ENCODE data around the gene ASAP2.

ASAP2 gene

GRCh38 chr2:9184361-9184760, 22.3 kb upstream of the ASAP2 start:
- Histone ChIP-seq H3K9ac (ENCODE audit: low read depth in 1 of 2, low read length in 2 of 2) (no peak overlapping the region), H3K36me3 (ENCODE audit: control insufficient read depth in 1 of 2, insufficient read depth in 2 of 2, low read length in 2 of 2) (no peaks in the 10 kb centered on the region), H3K4me1 (ENCODE audit: control insufficient read depth in 1 of 2, insufficient read depth in 2 of 2, low read length in 2 of 2) (peaks cover 5 to 21% of the 10 kb centered on the region in 2 donors), H3K9me3 (ENCODE audit: control insufficient read depth in 1 of 2, low read length in 2 of 2) (no peaks in the 10 kb centered on the region), H3K27ac (ENCODE audit: low read depth, low read length) (no peak overlapping the region), H3K27me3 (ENCODE audit: control insufficient read depth in 1 of 2, insufficient read depth in 2 of 2, low read length in 2 of 2) (no peaks in the 10 kb centered on the region), H3K4me3 (ENCODE audit: low read depth in 1 of 2, low read length in 2 of 2) (no peak overlapping the region)

DNA sequence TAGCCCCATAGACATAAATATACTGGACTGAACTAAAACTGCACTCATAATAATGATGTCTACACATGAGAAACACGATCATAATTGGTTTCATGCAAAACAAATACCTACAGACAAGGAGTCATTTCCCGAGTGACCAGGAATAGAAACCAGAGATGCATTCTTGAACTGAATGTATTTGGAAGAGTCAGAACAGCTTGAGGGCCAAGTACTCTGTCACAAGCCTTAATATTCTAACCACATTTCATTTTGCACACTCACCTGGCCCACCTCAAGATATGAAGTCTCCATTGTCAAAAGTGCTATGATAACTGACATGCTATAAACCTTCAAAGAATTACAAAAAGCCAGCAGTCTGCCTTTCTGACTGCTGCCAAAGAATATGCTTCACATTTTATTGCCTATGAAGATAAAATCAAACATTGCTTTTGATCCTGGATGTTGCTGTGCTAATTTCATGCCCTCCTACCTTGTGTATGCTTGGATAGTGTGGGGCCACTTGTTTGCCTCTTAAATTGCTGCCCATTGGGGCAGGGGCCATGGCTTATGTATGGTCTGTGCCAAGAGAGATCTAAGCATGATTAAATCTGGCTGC, 18.9 kb upstream of the ASAP2 start:
- no peaks in the 10 kb centered on the region for H3K9me3 ChIP-seq (ENCODE audit: control insufficient read depth in 1 of 2, low read length in 2 of 2)
- no peak overlapping the region for H3K4me3 ChIP-seq (ENCODE audit: low read depth in 1 of 2, low read length in 2 of 2)

GRCh38 chr2:9188823-9189222, 17.8 kb upstream of the ASAP2 start:
- Histone ChIP-seq H3K9me3 (ENCODE audit: control insufficient read depth in 1 of 2, low read length in 2 of 2) (no peaks in the 10 kb centered on the region), H3K27ac (ENCODE audit: low read depth, low read length) (no peak overlapping the region), H3K4me3 (ENCODE audit: low read depth in 1 of 2, low read length in 2 of 2) (no peak overlapping the region), H3K27me3 (ENCODE audit: control insufficient read depth in 1 of 2, insufficient read depth in 2 of 2, low read length in 2 of 2) (no peaks in the 10 kb centered on the region), H3K36me3 (ENCODE audit: control insufficient read depth in 1 of 2, insufficient read depth in 2 of 2, low read length in 2 of 2) (no peaks in the 10 kb centered on the region), H3K4me1 (ENCODE audit: control insufficient read depth in 1 of 2, insufficient read depth in 2 of 2, low read length in 2 of 2) (peaks cover 0 to 14% of the 10 kb centered on the region in 2 donors), H3K9ac (ENCODE audit: low read depth in 1 of 2, low read length in 2 of 2) (no peak overlapping the region)

More for the DNA sequence above, 18.9 kb upstream of the ASAP2 start:
- Histone ChIP-seq H3K27me3 (ENCODE audit: control insufficient read depth in 1 of 2, insufficient read depth in 2 of 2, low read length in 2 of 2) (no peaks in the 10 kb centered on the region), H3K9ac (ENCODE audit: low read depth in 1 of 2, low read length in 2 of 2) (no peak overlapping the region), H3K36me3 (ENCODE audit: control insufficient read depth in 1 of 2, insufficient read depth in 2 of 2, low read length in 2 of 2) (no peaks in the 10 kb centered on the region), H3K4me1 (ENCODE audit: control insufficient read depth in 1 of 2, insufficient read depth in 2 of 2, low read length in 2 of 2) (peaks cover 0 to 14% of the 10 kb centered on the region in 2 donors), H3K27ac (ENCODE audit: low read depth, low read length) (no peak overlapping the region)

- H3K9ac ChIP-seq (ENCODE audit: low read depth in 1 of 2, low read length in 2 of 2) = no peak overlapping the region
- H3K36me3 ChIP-seq (ENCODE audit: control insufficient read depth in 1 of 2, insufficient read depth in 2 of 2, low read length in 2 of 2) = no peaks in the 10 kb centered on the region
- no peaks in the 10 kb centered on the region for H3K27me3 ChIP-seq (ENCODE audit: control insufficient read depth in 1 of 2, insufficient read depth in 2 of 2, low read length in 2 of 2)
- no peak overlapping the region for H3K27ac ChIP-seq (ENCODE audit: low read depth, low read length)
- H3K4me1 ChIP-seq (ENCODE audit: control insufficient read depth in 1 of 2, insufficient read depth in 2 of 2, low read length in 2 of 2) = peaks cover 0 to 14% of the 10 kb centered on the region in 2 donors
- no peak overlapping the region for H3K4me3 ChIP-seq (ENCODE audit: low read depth in 1 of 2, low read length in 2 of 2)
- H3K9me3 ChIP-seq (ENCODE audit: control insufficient read depth in 1 of 2, low read length in 2 of 2) = no peaks in the 10 kb centered on the region
These were observed 16.7 kb upstream of the ASAP2 start for GRCh38 chr2:9189901-9190300.

- peaks cover 0 to 14% of the 10 kb centered on the region in 2 donors for H3K4me1 ChIP-seq (ENCODE audit: control insufficient read depth in 1 of 2, insufficient read depth in 2 of 2, low read length in 2 of 2)
- H3K27me3 ChIP-seq (ENCODE audit: control insufficient read depth in 1 of 2, insufficient read depth in 2 of 2, low read length in 2 of 2) = no peaks in the 10 kb centered on the region
- no peak overlapping the region for H3K4me3 ChIP-seq (ENCODE audit: low read depth in 1 of 2, low read length in 2 of 2)
- no peak overlapping the region for H3K27ac ChIP-seq (ENCODE audit: low read depth, low read length)
- H3K9me3 ChIP-seq (ENCODE audit: control insufficient read depth in 1 of 2, low read length in 2 of 2) = no peaks in the 10 kb centered on the region
- no peaks in the 10 kb centered on the region for H3K36me3 ChIP-seq (ENCODE audit: control insufficient read depth in 1 of 2, insufficient read depth in 2 of 2, low read length in 2 of 2)
- no peak overlapping the region for H3K9ac ChIP-seq (ENCODE audit: low read depth in 1 of 2, low read length in 2 of 2)
These were observed 15.6 kb upstream of the ASAP2 start for GRCh38 chr2:9191041-9191481.

DNA sequence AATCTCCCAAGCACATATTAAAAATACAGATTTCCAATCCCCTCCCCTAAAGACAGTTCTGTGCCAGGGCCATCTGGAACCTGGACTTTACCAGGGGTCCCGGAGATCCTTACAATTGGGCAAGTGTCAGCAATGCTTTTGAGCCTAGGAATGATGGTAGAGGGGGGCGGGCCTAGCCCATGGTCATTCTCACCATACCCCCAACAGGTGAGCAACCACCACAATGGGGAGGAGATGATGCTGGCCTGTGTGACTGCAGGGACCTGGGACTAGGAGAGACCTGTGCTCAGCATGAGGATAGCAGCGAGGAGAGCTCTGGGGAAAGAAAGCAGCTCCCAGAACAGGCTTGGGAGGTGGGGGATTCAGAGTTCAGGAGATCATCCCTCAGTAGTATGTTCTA, 13.9 kb upstream of the ASAP2 start:
- Histone ChIP-seq H3K27ac (ENCODE audit: low read depth, low read length) (no peak overlapping the region), H3K36me3 (ENCODE audit: control insufficient read depth in 1 of 2, insufficient read depth in 2 of 2, low read length in 2 of 2) (no peaks in the 10 kb centered on the region), H3K9ac (ENCODE audit: low read depth in 1 of 2, low read length in 2 of 2) (no peak overlapping the region), H3K9me3 (ENCODE audit: control insufficient read depth in 1 of 2, low read length in 2 of 2) (no peaks in the 10 kb centered on the region), H3K27me3 (ENCODE audit: control insufficient read depth in 1 of 2, insufficient read depth in 2 of 2, low read length in 2 of 2) (no peaks in the 10 kb centered on the region), H3K4me3 (ENCODE audit: low read depth in 1 of 2, low read length in 2 of 2) (no peak overlapping the region), H3K4me1 (ENCODE audit: control insufficient read depth in 1 of 2, insufficient read depth in 2 of 2, low read length in 2 of 2) (peaks cover 0 to 11% of the 10 kb centered on the region in 2 donors)

GRCh38 chr2:9194352-9194751, 12.3 kb upstream of the ASAP2 start:
- Histone ChIP-seq H3K36me3 (ENCODE audit: control insufficient read depth in 1 of 2, insufficient read depth in 2 of 2, low read length in 2 of 2) (no peaks in the 10 kb centered on the region), H3K4me3 (ENCODE audit: low read depth in 1 of 2, low read length in 2 of 2) (no peak overlapping the region), H3K4me1 (ENCODE audit: control insufficient read depth in 1 of 2, insufficient read depth in 2 of 2, low read length in 2 of 2) (peaks cover 0 to 6% of the 10 kb centered on the region in 2 donors), H3K27me3 (ENCODE audit: control insufficient read depth in 1 of 2, insufficient read depth in 2 of 2, low read length in 2 of 2) (no peaks in the 10 kb centered on the region), H3K27ac (ENCODE audit: low read depth, low read length) (no peak overlapping the region), H3K9ac (ENCODE audit: low read depth in 1 of 2, low read length in 2 of 2) (no peak overlapping the region), H3K9me3 (ENCODE audit: control insufficient read depth in 1 of 2, low read length in 2 of 2) (no peaks in the 10 kb centered on the region)

- Histone ChIP-seq H3K9me3 (ENCODE audit: control insufficient read depth in 1 of 2, low read length in 2 of 2) (no peaks in the 10 kb centered on the region), H3K36me3 (ENCODE audit: control insufficient read depth in 1 of 2, insufficient read depth in 2 of 2, low read length in 2 of 2) (no peaks in the 10 kb centered on the region), H3K4me3 (ENCODE audit: low read depth in 1 of 2, low read length in 2 of 2) (no peak overlapping the region), H3K27me3 (ENCODE audit: control insufficient read depth in 1 of 2, insufficient read depth in 2 of 2, low read length in 2 of 2) (no peaks in the 10 kb centered on the region), H3K27ac (ENCODE audit: low read depth, low read length) (no peak overlapping the region), H3K9ac (ENCODE audit: low read depth in 1 of 2, low read length in 2 of 2) (no peak overlapping the region), H3K4me1 (ENCODE audit: control insufficient read depth in 1 of 2, insufficient read depth in 2 of 2, low read length in 2 of 2) (no peaks in the 10 kb centered on the region)
These were observed 10.0 kb upstream of the ASAP2 start for GRCh38 chr2:9196637-9197036.

- H3K4me1 ChIP-seq (ENCODE audit: control insufficient read depth in 1 of 2, insufficient read depth in 2 of 2, low read length in 2 of 2) = no peaks in the 10 kb centered on the region
- H3K9ac ChIP-seq (ENCODE audit: low read depth in 1 of 2, low read length in 2 of 2) = no peak overlapping the region
- no peaks in the 10 kb centered on the region for H3K9me3 ChIP-seq (ENCODE audit: control insufficient read depth in 1 of 2, low read length in 2 of 2)
- H3K4me3 ChIP-seq (ENCODE audit: low read depth in 1 of 2, low read length in 2 of 2) = no peak overlapping the region
- H3K36me3 ChIP-seq (ENCODE audit: control insufficient read depth in 1 of 2, insufficient read depth in 2 of 2, low read length in 2 of 2) = no peaks in the 10 kb centered on the region
- no peaks in the 10 kb centered on the region for H3K27me3 ChIP-seq (ENCODE audit: control insufficient read depth in 1 of 2, insufficient read depth in 2 of 2, low read length in 2 of 2)
- no peak overlapping the region for H3K27ac ChIP-seq (ENCODE audit: low read depth, low read length)
These were observed 8.7 kb upstream of the ASAP2 start for GRCh38 chr2:9197916-9198315.

- no peak overlapping the region for H3K9ac ChIP-seq (ENCODE audit: low read depth in 1 of 2, low read length in 2 of 2)
- H3K36me3 ChIP-seq (ENCODE audit: control insufficient read depth in 1 of 2, insufficient read depth in 2 of 2, low read length in 2 of 2) = no peaks in the 10 kb centered on the region
- H3K9me3 ChIP-seq (ENCODE audit: control insufficient read depth in 1 of 2, low read length in 2 of 2) = no peaks in the 10 kb centered on the region
- H3K4me1 ChIP-seq (ENCODE audit: control insufficient read depth in 1 of 2, insufficient read depth in 2 of 2, low read length in 2 of 2) = peaks cover 5 to 6% of the 10 kb centered on the region in 2 donors
- H3K27ac ChIP-seq (ENCODE audit: low read depth, low read length) = no peak overlapping the region
- no peak overlapping the region for H3K4me3 ChIP-seq (ENCODE audit: low read depth in 1 of 2, low read length in 2 of 2)
- H3K27me3 ChIP-seq (ENCODE audit: control insufficient read depth in 1 of 2, insufficient read depth in 2 of 2, low read length in 2 of 2) = no peaks in the 10 kb centered on the region
These were observed 6.6 kb upstream of the ASAP2 start for GRCh38 chr2:9199716-9200632.
